NK-92 (cell line): Measurements from ENCODE around the gene GDNF.
"Not testable (repeated sequence)": the region's sequence is repeated elsewhere in the genome, so short reads cannot be mapped to it uniquely, and the experiment has no call there.

ENCODE experiments used
- DNase-seq: peaks from one replicate; lab custom pipeline; 2025; ENCODE audit not compliant: unreplicated experiment; lab: John Stamatoyannopoulos, UW

GDNF gene

DNA sequence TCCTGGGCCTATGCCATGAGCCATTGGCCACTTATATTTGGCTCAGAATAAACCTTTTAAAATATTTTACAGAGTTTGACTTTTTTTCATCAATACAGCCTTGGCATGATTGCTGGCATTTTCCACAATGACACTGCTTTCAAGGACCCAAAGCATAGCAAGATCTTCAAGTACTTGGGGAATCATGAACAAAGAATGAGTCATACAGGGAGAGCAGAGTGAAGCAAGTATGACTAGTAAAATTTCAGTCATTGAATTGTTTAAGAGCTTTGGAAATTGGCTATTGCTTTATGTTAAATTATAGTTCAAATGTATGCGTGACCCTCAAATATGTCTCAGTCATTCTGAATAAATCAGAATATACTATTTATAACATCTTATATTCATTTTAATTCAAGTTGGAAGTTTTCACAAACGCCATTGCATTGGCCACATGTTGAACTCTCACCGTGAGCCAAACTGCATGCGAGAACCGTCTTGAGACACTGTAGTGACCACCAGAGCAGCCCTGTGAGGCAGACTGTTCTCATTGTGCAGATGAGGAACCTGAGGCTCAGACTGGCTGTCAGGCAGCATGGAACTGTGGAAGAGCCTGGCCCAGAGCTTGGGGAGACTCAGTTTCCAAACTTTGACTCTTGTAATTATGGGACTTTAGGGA lies 52.9 kb downstream of the GDNF start:
- DNase-seq, result no peak

DNA sequence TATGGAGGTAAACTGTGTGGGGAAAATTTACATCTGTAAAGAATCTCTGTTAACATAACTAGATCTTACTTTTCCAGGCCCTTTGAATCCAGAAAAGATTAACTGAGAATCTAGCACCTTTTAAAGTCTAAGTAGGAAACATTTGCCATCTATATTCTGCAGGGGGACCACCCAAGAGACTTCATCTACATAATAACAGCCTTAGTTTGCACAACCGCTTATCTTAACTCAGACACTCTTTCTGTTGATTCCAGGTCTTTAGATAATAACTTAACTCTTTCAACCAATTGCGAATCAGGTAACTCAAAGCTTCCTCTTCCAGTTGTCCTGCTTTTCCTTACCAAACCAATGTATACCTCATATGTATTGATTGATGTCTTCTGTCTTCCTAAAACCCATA lies 53.4 kb downstream of the GDNF start:
- no peak for DNase-seq

GRCh38 chr5:37781409-37781808 lies 58.4 kb downstream of the GDNF start:
- DNase-seq, result not testable (repeated sequence)

GRCh38 chr5:37777432-37778130 lies 62.3 kb downstream of the GDNF start:
- no peak for DNase-seq

- no peak for DNase-seq
Observed at GRCh38 chr5:37776826-37777225, 63.0 kb downstream of the GDNF start.

DNA sequence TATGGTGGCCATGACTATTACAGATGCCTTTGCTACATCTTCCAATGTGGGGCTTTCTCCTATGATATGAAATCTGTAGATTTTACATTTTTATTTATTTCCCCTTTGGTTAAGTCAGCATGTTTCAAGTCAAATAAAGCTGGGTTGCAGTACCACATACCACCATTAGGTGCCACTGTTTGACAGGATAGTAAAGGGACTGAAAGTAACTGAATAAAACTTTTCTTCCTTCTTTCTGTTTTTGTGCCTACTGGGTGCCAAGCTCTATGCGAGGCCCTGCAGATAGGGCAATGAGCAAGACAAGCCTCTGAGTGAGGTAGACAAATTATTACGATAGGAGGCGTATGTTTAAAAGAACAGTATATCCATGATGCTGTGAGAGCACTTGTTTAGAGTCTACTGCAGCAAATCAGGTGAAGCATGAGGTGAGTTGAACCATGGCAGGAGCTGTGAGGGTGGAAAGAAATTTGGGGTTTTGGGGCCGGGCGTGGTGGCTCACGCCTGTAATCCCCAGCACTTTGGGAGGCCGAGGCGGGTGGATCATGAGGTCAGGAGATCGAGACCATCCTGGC lies 64.8 kb downstream of the GDNF start:
- DNase-seq, result no peak

GRCh38 chr5:37773809-37774208 lies 66.0 kb downstream of the GDNF start:
- no peak for DNase-seq

GRCh38 chr5:37772255-37772654 lies 67.6 kb downstream of the GDNF start:
- DNase-seq, result no peak

DNA sequence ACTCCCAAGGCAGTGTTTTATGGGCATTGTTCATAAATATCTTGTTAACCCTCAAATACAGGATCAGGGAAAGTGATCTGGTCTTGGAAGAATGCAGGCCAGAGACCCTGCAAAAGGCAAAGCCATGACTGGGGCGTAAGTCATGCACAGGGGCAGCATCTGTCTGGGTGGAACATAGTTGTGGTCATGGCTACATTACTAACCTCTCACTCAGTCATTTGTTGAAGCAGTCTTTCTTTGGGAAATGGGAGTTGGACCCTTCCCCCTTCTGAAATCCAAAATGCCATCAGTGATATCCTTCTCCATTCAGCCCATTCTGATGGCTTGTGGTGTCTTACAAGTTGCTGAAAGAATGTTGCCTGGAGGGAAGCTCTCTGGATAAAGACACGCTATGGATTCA lies 68.1 kb downstream of the GDNF start:
- no peak for DNase-seq

DNA sequence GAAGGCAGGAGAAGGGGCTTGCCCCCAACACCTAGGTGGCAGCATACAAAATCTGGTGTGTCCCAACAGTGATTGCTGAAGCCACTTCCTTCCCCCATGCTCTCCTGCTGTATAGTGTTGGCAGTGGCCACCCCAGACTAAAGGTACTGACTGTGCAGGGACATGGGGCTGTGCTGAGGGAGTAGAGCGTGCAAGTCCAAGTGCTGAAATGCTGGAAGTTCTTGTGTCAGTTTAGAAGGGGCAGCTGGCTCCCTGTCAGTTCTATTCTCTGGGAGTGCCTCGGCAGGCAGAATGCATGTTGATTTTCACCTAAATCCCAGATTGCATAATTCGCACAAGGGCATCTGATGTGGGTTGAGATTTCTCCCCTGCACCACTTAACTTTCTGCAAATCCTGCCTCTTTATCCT lies 68.6 kb downstream of the GDNF start:
- no peak for DNase-seq

- no peak for DNase-seq
Observed at GRCh38 chr5:37770786-37771185, 69.1 kb downstream of the GDNF start.

DNA sequence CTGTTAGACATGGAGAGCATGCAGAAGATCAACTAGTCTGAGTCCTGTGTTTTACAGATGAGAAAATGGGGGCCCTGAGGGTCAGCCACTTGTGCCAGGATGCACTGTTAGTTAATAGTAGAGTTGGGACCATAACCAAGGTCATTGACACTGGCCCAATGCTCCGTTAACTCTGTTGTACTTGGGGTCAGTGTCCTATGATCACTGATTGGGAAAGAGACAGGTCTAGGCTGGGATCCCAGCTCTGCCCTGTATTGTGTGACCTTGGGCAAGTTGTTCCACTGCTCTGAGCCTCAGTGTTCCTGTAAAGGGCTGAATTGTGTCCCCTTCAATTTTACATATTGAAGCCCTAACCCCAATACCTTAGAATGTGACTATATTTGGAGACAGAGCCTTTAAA lies 70.0 kb downstream of the GDNF start:
- DNase-seq, result no peak

GRCh38 chr5:37769108-37769507 lies 70.7 kb downstream of the GDNF start:
- no peak for DNase-seq

- DNase-seq, result no peak
Observed at GRCh38 chr5:37768371-37768770, 71.5 kb downstream of the GDNF start.

DNA sequence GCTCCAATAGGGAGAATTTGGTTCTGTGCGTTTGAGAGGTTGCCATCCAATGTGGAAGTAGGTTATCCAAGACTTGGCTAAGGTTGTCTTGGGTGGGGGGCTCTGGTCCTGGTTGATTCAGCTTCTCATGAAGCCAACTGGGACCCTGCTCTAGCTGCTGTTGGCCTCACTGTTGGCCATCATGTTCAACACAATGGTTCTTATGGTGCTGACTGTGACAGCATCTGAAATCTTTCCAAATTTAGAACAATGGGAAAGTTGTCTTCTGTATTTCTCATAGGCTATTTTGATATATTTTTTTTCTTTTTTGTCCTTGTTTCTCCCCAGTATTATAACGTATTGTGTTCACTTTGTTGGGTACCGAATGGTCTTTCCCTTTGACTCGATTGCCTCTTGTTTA lies 71.9 kb downstream of the GDNF start:
- DNase-seq, result no peak

DNA sequence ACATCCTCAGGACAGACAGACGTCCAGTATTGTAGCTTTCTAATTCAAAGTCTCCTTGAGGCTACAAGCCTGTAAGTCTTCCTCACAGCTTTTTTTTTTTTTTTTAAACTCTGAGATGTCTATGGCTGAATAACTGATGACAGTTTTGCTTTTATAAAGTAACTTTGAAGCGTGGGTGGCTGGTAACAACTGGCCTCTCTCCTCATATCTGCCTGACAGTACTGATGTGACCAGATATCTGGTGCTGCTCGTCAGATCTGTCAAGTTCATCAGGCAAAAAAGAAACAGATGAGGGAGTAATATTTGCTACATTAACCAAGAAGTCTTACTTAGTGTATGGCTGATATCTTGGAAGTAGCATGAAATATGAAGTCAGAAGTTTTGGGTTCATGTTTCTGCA lies 72.6 kb downstream of the GDNF start:
- no peak for DNase-seq
